GM12878 (cell line): Measurements from ENCODE around the gene MTHFD2. TPM values are rescaled to one million over a fixed set of nuclear protein-coding genes. Genes with fewer than 3 reads are reported as not detected.

ENCODE experiments used
- ATAC-seq: fragments of 200-7000 bp; cut with Tn5 transposase; 3 replicates; pipeline ENCODE4 v1.9.1; 2020; ENCODE audit warnings: mild to moderate bottlenecking, moderate library complexity
- BruUV-seq: library from RNA; stranded (reverse); fragments of 400-500 nt; replicated peaks from 2 replicates; lab custom pipeline; 2021; lab: Mats Ljungman, UMichigan
- CTCF ChIA-PET: fragments of 300-600 bp; sonication (Branson Sonifier 250); formaldehyde crosslinking; extraction: SDS; loops from one replicate; lab custom pipeline; 2021; ENCODE audit warnings: inconsistent platforms; lab: Yijun Ruan, JAX
- POLR2A ChIA-PET: fragments of 350-600 bp; formaldehyde crosslinking; extraction: SDS; loops from one replicate; lab custom pipeline; 2021; ENCODE audit warnings: inconsistent platforms; lab: Charles Lee
- RAD21 ChIA-PET: fragments of 300-600 bp; sonication (Branson Sonifier 250); formaldehyde crosslinking; loops from one replicate; lab custom pipeline; 2023; ENCODE audit warnings: antibody characterized with exemption; ENCODE audit not compliant: unreplicated experiment; lab: Charles Lee
- SMC1A ChIA-PET: fragments of 300-600 bp; sonication (Branson Sonifier 250); formaldehyde crosslinking; loops from one replicate; lab custom pipeline; 2023; ENCODE audit not compliant: unreplicated experiment, uncharacterized antibody; lab: Charles Lee
- DNase-seq: peaks from one replicate; pipeline ENCODE4 v3.0.0-alpha.2; 2011; ENCODE audit warnings: low read depth, low spot score
- FAIRE-seq: peaks from 3 replicates; lab custom pipeline; 2011; peaks lifted over from hg19 to GRCh38; lab: Jason Lieb, UNC
- H2AFZ ChIP-seq: 2 replicates; pipeline ENCODE4 v1.6.0; 2011; ENCODE audit warnings: low read depth, low read length, control low read depth; ENCODE audit not compliant: control insufficient read depth
- H3K27ac ChIP-seq: 2 replicates; pipeline ENCODE4 v1.5.1; 2011; ENCODE audit warnings: control low read depth; ENCODE audit not compliant: control insufficient read depth, insufficient read depth
- H3K27me3 ChIP-seq, 2 experiments: replicated peaks in 1 of 2; 2 replicates each; pipeline versions ENCODE4 v1.6.0 to v1.6.1; 2011; ENCODE audit warnings: low read length in 1 of 2; ENCODE audit not compliant: control insufficient read depth in 2 of 2, insufficient read depth in 2 of 2
- H3K36me3 ChIP-seq, 2 experiments: 2 replicates each; pipeline ENCODE4 v1.5.1; 2011; ENCODE audit warnings: low read length in 1 of 2; ENCODE audit not compliant: control insufficient read depth in 2 of 2, insufficient read depth in 2 of 2
- H3K4me1 ChIP-seq: 2 replicates; pipeline ENCODE4 v1.6.1; 2011; ENCODE audit warnings: mild to moderate bottlenecking, low read length, moderate library complexity, mixed read lengths; ENCODE audit not compliant: control insufficient read depth, insufficient read depth
- H3K4me2 ChIP-seq: 2 replicates; pipeline ENCODE4 v1.6.0; 2011; ENCODE audit warnings: control low read depth; ENCODE audit not compliant: control insufficient read depth, insufficient read depth
- H3K4me3 ChIP-seq: fragments of 200-600 bp; sonication (generic); 2 replicates; pipeline ENCODE4 v1.5.1; 2016
- H3K79me2 ChIP-seq: 2 replicates; pipeline ENCODE4 v1.6.0; 2011; ENCODE audit warnings: low read length; ENCODE audit not compliant: control insufficient read depth, insufficient read depth
- H3K9ac ChIP-seq: 2 replicates; pipeline ENCODE4 v1.8.0; 2011; ENCODE audit warnings: low read length, control low read depth, mixed read lengths; ENCODE audit not compliant: control insufficient read depth, insufficient read depth
- H3K9me3 ChIP-seq: replicated peaks from 3 replicates; pipeline ENCODE4 v1.5.1; 2011; ENCODE audit warnings: mild to moderate bottlenecking, low read length; ENCODE audit not compliant: control insufficient read depth, insufficient read depth
- H4K20me1 ChIP-seq: 2 replicates; pipeline ENCODE4 v1.6.0; 2011; ENCODE audit not compliant: control insufficient read depth, insufficient read depth
- CBX5 ChIP-seq: sonication (generic); IDR thresholded peaks from 2 replicates; pipeline ENCODE4 v1.6.1; 2016; ENCODE audit warnings: low read depth, moderate library complexity, mild to moderate bottlenecking, inconsistent platforms
- MYC ChIP-seq: IDR thresholded peaks from 2 replicates; pipeline ENCODE4 v1.6.1; 2011; ENCODE audit warnings: mild to moderate bottlenecking, low read length, moderate library complexity, inconsistent platforms; ENCODE audit not compliant: insufficient read depth, insufficient replicate concordance, insufficient read length, severe bottlenecking
- NR2F1 ChIP-seq: fragments of 450-650 bp; conservative IDR thresholded peaks from 2 replicates; pipeline ENCODE4 v1.6.1; 2017; ENCODE audit warnings: mild to moderate bottlenecking
- NRF1 ChIP-seq: conservative IDR thresholded peaks from 2 replicates; pipeline ENCODE4 v1.6.1; 2011; ENCODE audit warnings: mild to moderate bottlenecking, low read depth, low read length, improper control_type of control experiment
- PKNOX1 ChIP-seq: fragments of 450-650 bp; IDR thresholded peaks from 2 replicates; pipeline ENCODE4 v1.6.1; 2016; ENCODE audit warnings: mild to moderate bottlenecking
- SPI1 ChIP-seq: IDR thresholded peaks from 2 replicates; pipeline ENCODE4 v1.6.1; 2011; ENCODE audit warnings: low read depth, mild to moderate bottlenecking, low read length, moderate library complexity, borderline replicate concordance; ENCODE audit not compliant: insufficient read depth
- TAF1 ChIP-seq: IDR thresholded peaks from 2 replicates; pipeline ENCODE4 v1.6.1; 2011; ENCODE audit warnings: mild to moderate bottlenecking, low read depth, low read length, borderline replicate concordance
- WGBS: methylation state at CpG from one replicate; pipeline ENCODE4 v1.1.6; 2016; ENCODE audit warnings: low lambda C conversion rate; ENCODE audit not compliant: insufficient replicate concordance, insufficient coverage; ENCODE audit errors: missing lambda C conversion rate; 5-methylcytosine and 5-hydroxymethylcytosine counted together
- in situ Hi-C: fragments of 300-500 bp; cut with MboI; formaldehyde crosslinking; loops from 9 replicates; pipeline ENCODE4 v1.14.3; 2018; ENCODE audit warnings: mixed read lengths
- intact Hi-C: fragments of 100-400 bp; cut with micrococcal nuclease; formaldehyde crosslinking; loops from one replicate; pipeline ENCODE4 v1.14.2; 2022; ENCODE audit not compliant: unreplicated experiment
- polyA plus RNA-seq, 11 experiments: library from polyadenylated mRNA; depleted of rRNA in 4 of 11; unstranded in 6 of 11; stranded (reverse) in 5 of 11; fragments of >200 nt; fragmentation: Nextera tagmentation in 4 of 11; fragmentation: Illumina TruSeq in 1 of 11; extraction: Ambion mirVana in 4 of 11; extraction: Trizol in 1 of 11; gene quantifications; 1 replicate in 1 of 11; 2 replicates in 10 of 11; pipeline versions ENCODE4 v1.2.1 to v1.2.3, GENCODE V29; 2011 to 2016; ENCODE audit warnings: inconsistent platforms in 2 of 11, missing spikeins in 2 of 11, low read depth in 1 of 11
- total RNA-seq, 4 experiments: library from RNA; depleted of rRNA in 3 of 4; stranded (reverse); fragments of >200 nt in 3 of 4; fragmentation: Illumina TruSeq in 1 of 4; extraction: Trizol in 1 of 4; gene quantifications; 2 replicates each; pipeline versions ENCODE4 v1.2.1 to v1.2.3, GENCODE V29; 2013 to 2021

Gene MTHFD2
- total and polyA plus RNA-seq, 10 of the 15 experiments (the other 5 are each of a cell fraction or from before 2014, with no cell fraction given), result 128 to 292 (median 150) TPM

DNA sequence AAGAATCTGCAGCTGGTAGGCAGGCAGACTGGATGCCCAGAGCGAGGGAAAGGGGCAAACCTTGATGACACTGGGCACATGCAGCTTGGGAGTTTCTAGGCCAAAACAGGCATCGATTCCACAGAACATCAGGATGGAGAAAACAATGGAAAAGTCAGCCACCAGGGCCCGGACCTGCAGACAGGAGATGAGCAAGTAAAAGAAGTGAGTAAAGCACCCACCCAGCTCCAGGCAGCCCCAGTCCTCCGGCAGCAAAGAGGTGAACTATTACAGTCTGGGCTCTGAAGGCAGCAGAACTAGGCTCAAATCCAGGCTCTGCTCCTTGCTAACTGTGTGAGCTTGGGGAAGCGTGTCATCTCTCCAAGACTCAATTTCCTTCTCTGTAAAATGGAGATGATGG lies 36.6 kb downstream of the MTHFD2 start:
- no peak overlapping the region for H3K4me2 ChIP-seq
- SMC1A ChIA-PET, result no interaction called here
- no TSS peak for BruUV-seq
- intact Hi-C loops, result loop anchor here (10.0 kb wide), 1 partner anchor 410 kb away; the partner anchor contains the start of gene STAMBP
- H3K9me3 ChIP-seq, result no peaks in the 10 kb centered on the region
- no peak overlapping the region for H2AFZ ChIP-seq
- DNase-seq (no peak), ATAC-seq (no peak), FAIRE-seq (no peak)
- no peak overlapping the region for H3K9ac ChIP-seq
- CTCF ChIA-PET, result interaction anchor here (2.1 kb wide), 1 partner anchor 15 kb away, joined by 11 read pairs; no protein-coding TSS in a partner anchor
- RAD21 ChIA-PET, result no interaction called here
- H4K20me1 ChIP-seq, result no peaks in the 10 kb centered on the region
- H3K27ac ChIP-seq, result no peak overlapping the region
- POLR2A ChIA-PET, result no interaction called here
- H3K79me2 ChIP-seq, result no peaks in the 10 kb centered on the region
- in situ Hi-C loops, result no loop called here
- no peaks in the 10 kb centered on the region for H3K4me1 ChIP-seq
- H3K36me3 ChIP-seq, result no peaks in the 10 kb centered on the region
- no peaks in the 10 kb centered on the region for H3K27me3 ChIP-seq
- no peak overlapping the region for H3K4me3 ChIP-seq
- TF ChIP-seq NR2F1 (no peak), CBX5 (no peak), PKNOX1 (no peak), SPI1 (no peak), MYC (no peak), NRF1 (no peak), TAF1 (no peak)
- 47% methylated on average over 5 of the region's 5 CpGs for WGBS
